ENCODE measurements around the gene BCR. TPM values are rescaled to one million over a fixed set of nuclear protein-coding genes. Genes with fewer than 3 reads are reported as not detected.

The BCR gene
- total RNA-seq, 1 experiment from 2014 or later, result 129 TPM

GRCh38 chr22:23205339-23206049 lies 25.2 kb downstream of the BCR start (continued):
- TF ChIP-seq ERG (CRISPR knock-in tag; IDR thresholded peaks at IDR 0.05) (no peak), HMGA2 (CRISPR knock-in tag; IDR thresholded peaks at IDR 0.05) (no peak), CREM (CRISPR knock-in tag; IDR thresholded peaks at IDR 0.05) (no peak), NFE2L1 (CRISPR knock-in tag; IDR thresholded peaks at IDR 0.05) (no peak), ZNF532 (CRISPR knock-in tag; IDR thresholded peaks at IDR 0.05; ENCODE audit: borderline replicate concordance) (no peak)

- POLR2A ChIA-PET, result no interaction called here
- Mint-ChIP-seq H3K27ac (no peak overlapping the region), H3K36me3 (peaks cover 16% of the 10 kb centered on the region), H3K27me3 (ENCODE audit: low read depth) (no peaks in the 10 kb centered on the region), H3K9me3 (no peaks in the 10 kb centered on the region), H3K4me3 (no peak overlapping the region), H3K4me1 (peaks cover 24% of the 10 kb centered on the region)
- ATAC-seq (no peak), DNase-seq (ENCODE audit: low spot score) (no peak)
- CTCF ChIA-PET, result interaction anchor here (1.3 kb wide), 1 partner anchor 53 kb away, joined by 4 read pairs; no protein-coding TSS in a partner anchor
- TF ChIP-seq SMAD4 (CRISPR knock-in tag; IDR thresholded peaks at IDR 0.05) (no peak), ZNF512 (CRISPR knock-in tag; IDR thresholded peaks at IDR 0.05; ENCODE audit: borderline replicate concordance) (no peak), OVOL2 (CRISPR knock-in tag; IDR thresholded peaks at IDR 0.05; ENCODE audit: borderline replicate concordance) (no peak), ZNF317 (CRISPR knock-in tag; IDR thresholded peaks at IDR 0.05; ENCODE audit: borderline replicate concordance, low read depth) (no peak), FOXK1 (CRISPR knock-in tag; IDR thresholded peaks at IDR 0.05) (no peak), ARID4B (CRISPR knock-in tag; IDR thresholded peaks at IDR 0.05; ENCODE audit: borderline replicate concordance) (no peak), ZSCAN18 (CRISPR knock-in tag; IDR thresholded peaks at IDR 0.05) (no peak)
These were observed 26.6 kb downstream of the BCR start for GRCh38 chr22:23206915-23207314.

Measured in WTC11 (cell line).